CD4-positive, alpha-beta T cell treated with Interleukin-12 subunit alpha and Interleukin-12 subunit beta, for 1 hour (primary cell): Measurements from ENCODE around the gene RAB38.

Experiments
- DNase-seq: peaks from one replicate; pipeline ENCODE4 v3.0.0-alpha.2; 2020

Gene RAB38

DNA sequence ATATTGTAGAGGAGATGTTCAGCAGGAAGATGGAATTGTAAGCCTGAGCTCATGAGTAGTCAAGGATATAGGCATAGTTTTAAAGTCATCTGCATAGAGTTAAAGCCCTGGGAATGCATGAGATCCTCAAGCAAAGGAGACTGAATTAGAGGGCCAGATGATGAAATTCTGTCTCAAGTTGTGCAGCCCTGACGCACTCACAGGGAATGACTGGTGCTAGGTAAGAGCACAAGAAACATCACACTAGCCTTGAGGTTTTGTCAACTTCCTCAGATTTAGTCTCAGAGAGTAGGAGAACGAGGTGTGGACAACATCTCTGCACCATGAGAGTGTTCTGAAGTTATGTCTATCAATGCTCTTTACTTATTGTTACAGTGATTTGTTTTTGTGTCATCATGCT lies 5.8 kb downstream of the RAB38 start:
- no peak for DNase-seq

- DNase-seq, result no peak
Observed at GRCh38 chr11:88167853-88168252, 7.4 kb downstream of the RAB38 start.

DNA sequence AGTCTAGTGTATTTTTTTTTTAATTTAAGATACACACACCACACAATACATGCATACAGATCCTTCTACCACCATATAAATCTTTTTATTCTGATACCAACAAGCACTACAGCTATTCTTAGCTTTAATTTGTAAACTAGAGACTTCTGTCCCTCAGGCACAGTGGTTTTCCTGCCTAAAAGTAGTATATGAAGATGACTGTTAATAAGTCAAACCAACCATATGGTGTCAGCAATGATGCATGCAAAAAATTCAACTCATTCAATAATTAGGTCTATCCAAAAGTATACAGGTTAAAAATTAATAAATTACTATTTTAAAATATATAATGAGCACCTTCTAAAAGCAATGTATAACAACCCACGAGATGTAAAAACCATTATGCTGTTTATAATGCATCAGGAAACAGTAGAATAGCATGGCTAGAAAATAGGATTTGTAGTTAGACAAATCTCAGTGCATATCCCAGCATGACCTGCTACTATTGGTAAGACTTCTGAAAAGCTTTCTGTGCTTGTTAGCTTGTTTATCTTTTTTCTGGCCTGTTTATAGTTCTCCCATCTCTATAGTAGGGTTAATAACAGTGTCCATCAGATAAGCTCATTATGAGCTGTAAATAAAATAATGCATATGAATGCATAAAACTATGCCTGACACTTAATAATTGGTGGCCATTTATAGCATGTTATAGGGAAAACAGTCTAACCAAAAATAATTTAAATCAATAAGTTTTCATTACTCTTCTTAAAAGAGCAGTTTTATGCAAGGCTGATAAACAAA lies 10.2 kb downstream of the RAB38 start:
- no peak for DNase-seq

GRCh38 chr11:88164320-88164719 lies 10.9 kb downstream of the RAB38 start:
- no peak for DNase-seq

DNA sequence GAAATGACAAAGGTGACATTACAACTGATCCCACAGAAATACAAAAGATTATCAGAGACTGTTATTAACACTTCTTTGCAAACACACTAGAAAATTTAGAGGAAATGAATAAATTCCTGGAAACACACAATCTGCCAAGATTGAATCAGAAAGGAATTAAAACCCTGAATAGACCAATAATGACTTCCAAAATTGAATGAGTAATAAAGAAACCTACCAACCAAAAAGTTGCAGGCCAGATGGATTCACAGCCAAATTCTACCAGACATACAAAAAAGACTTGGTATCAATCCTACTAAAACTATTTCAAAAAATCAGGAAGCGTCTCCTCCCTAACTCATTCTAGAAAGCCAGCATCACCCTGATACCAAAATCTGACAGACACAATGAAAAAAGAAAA lies 17.2 kb downstream of the RAB38 start:
- DNase-seq, result no peak

DNA sequence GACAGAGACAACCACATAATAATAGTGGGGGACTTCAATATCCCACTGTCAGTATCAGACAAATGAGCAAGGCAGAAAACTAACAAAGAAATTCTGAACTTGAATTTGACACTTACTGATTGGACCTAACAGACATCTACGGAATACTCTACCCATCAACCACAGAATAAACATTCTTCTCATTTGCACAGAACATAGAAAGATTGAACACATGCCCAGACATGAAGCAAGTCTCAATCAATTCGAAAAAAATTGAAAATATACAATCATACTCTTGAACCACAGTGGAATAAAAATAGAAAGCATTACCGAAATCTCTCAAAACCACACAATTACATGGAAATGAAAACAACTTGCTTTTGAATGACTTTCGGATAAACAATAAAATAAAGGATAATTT lies 17.9 kb downstream of the RAB38 start:
- no peak for DNase-seq

GRCh38 chr11:88152381-88152780 lies 22.9 kb downstream of the RAB38 start:
- DNase-seq, result no peak

DNA sequence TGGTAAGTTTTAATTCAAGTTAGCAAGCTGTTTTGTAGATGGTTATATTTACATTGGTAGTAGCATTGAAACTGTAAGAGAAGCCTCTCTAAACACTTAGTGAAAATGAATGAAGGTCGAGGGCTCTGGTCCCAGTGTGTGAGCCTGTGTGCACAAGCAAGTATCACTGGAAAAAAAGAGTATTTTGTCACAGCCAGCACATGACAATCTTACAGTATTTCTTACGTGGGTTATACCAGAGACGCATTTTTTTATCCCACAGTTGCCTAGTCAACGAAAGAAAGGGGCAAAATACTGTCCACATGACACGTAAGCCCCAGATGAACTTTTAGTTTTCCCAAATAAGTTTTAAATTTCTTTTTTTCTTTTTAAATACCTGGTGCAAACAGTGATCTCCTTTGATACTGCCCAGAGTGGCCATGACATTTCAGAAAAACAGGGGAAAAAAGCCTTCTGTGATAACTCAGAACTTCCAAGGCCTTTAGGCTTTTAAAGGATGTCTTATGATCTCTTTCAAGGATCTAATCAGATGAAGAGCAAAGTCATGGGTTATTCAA lies 23.5 kb downstream of the RAB38 start:
- no peak for DNase-seq

DNA sequence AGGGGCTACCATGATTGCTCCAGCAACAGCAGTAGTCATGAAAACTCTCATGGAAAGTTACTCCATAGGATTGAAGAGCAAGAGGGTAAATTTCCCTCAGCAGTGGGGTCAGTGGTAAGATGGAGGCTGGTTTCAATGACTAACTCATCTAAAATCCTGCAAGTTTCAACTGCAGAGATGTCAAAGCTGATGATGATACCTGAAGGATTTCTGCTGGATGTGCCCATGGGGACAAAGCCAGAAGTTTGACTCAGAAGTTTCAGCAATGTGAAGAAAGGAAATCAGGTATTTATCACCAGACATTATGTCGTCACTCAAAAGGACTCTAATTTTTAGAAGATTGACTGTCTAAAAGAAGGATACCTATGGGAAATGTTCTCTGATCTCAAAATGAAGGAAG lies 29.1 kb downstream of the RAB38 start:
- DNase-seq, result no peak

- DNase-seq, result no peak
Observed at GRCh38 chr11:88139865-88140264, 35.4 kb downstream of the RAB38 start.

- DNase-seq, result no peak
Observed at GRCh38 chr11:88131764-88132470, 43.3 kb downstream of the RAB38 start.

- no peak for DNase-seq
Observed at GRCh38 chr11:88122956-88123355, 52.3 kb downstream of the RAB38 start.

- DNase-seq, result no peak
Observed at GRCh38 chr11:88119561-88119960, 55.7 kb downstream of the RAB38 start.

GRCh38 chr11:88117281-88117858 lies 57.9 kb downstream of the RAB38 start:
- no peak for DNase-seq

DNA sequence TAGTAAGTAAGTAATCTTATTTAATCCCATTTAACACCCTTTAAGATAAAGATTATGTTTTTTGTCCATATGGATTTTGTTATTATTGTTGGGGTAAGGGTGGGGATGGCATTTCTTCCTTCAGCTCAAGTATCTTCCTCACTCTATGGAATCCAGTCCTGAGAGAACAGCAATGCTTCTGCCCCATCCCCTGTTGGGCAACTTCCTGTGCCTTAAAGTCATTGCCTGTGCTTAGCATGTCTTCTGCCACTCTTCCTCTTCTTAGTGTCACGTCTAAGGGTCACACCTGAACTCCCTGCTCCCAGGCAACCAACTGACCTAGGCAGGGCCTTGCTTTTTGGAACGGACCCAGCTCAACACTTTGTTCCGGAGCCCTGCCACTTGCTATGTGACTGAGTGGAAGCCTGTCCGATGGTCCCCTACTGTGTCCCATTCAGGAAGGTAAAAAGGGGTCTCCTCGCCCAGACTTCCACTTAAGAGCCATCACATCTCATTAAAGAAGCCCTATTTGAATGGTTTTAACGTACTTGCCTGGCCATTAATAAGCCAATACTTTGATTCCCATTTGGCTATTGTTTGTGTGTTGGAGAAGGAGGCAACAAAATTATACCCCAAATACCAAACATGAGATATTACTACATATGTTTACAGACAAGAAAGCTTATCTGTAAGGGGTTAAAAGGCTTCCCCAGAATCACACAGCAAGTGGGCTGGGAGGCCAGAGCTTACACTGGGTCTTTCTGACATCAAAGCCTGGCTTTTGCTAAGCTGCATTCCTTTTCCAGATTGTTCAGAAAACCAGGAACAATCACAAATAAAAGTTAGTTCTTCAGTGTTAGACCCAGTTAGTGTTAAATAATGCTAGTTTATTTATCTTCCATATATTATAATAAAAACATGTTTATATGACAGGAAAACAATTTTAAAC lies 59.2 kb downstream of the RAB38 start:
- no peak for DNase-seq

DNA sequence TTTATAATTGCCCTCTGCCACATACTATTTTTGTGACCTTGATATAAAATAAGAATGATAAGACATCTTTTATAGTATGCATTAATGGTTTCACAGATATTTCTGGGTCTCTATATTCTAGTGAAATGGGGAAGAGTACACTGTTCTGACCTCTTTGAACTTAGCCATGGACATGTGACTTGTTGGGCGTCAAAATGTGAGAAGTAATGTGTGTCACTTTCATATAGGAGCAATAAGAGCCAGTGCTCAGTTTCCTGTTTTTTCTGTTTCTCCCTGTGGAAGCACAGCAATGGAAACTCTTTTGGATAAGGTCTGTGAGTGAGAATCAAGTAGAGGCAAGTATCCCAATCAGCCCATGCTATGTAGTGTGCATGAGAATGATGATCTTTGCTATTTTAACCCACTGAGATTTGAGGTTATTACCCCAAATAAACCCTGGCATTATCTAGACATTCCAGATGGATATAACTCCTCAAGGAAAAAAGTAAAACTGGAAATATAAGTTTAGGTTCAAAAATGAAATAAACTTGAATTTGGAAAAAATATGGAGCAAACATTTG lies 60.7 kb downstream of the RAB38 start:
- no peak for DNase-seq

- DNase-seq, result no peak
Observed at GRCh38 chr11:88106666-88107065, 68.6 kb downstream of the RAB38 start.

DNA sequence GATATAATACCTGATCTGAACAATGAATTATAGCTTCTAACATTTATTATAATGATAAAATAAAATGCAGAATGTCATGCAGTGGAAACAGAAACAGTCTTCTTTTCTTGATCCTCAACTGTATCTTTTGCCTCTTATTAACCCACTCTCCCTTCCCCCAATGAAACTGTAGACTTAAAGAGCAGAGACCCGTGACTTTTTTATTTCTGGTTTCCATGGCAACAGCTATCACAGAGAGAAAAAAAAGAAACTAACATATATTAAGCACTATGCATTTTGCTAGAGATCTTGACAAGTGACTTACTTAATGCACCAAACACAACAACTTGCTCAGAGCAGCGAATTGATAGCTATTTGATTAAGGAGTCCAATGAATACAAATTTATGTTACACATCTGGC lies 69.3 kb downstream of the RAB38 start:
- DNase-seq, result no peak

DNA sequence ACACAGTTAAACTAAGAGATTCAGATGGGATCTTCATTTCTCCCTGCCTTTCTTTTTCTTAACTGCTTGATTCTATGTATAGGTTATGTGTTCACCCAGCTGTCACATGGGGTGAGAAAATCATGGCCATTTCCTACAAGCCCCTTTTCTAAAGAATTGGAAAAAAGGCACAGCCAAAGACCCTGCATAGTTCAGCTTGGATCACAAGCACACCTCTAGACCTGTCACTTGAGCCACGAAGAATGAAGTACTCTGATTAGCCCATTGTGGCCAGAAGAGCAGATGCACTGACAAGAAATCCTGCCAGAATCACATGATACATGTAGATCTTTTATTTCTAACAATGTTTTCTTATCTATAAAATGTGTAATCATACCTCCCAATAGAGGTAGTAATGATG lies 69.7 kb downstream of the RAB38 start:
- no peak for DNase-seq

GRCh38 chr11:88104408-88104807 lies 70.8 kb downstream of the RAB38 start:
- no peak for DNase-seq

- DNase-seq, result peak; percentile 52
Observed at GRCh38 chr11:88103337-88104206, 71.7 kb downstream of the RAB38 start.

DNA sequence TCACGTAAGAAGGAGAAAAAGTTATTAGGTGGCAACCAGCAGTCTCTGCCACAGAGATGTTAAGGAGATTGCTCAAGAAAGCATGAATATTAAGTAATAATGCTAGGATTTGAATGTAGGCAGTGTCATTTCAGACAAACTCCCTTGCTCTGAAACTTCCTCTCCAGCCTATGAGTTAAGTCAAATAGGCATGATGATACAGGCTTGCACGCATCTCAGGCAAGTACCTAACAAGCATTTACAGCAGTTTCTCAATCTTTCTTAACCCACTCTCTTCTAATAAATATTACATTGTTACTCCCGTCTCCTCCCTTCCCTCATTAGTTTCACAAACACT lies 72.7 kb downstream of the RAB38 start:
- no peak for DNase-seq
